Muscle of leg (tissue), 11 donors: ENCODE data around the gene PTPRN2. TPM values are rescaled to one million over a fixed set of nuclear protein-coding genes. Genes with fewer than 3 reads are reported as not detected.

Experiments
- DNase-seq: peaks from one replicate; pipeline ENCODE4 v3.0.0; 2013
- H3K27ac ChIP-seq: one replicate; pipeline ENCODE4 v1.5.1; 2013; ENCODE audit warnings: mild to moderate bottlenecking, low read length, control low read depth
- H3K27me3 ChIP-seq: one replicate; pipeline ENCODE4 v1.6.1; 2013; ENCODE audit warnings: low read length; ENCODE audit not compliant: control insufficient read depth, insufficient read depth
- H3K36me3 ChIP-seq: one replicate; pipeline ENCODE4 v1.6.1; 2013; ENCODE audit warnings: low read length; ENCODE audit not compliant: control insufficient read depth, insufficient read depth
- H3K4me1 ChIP-seq: one replicate; pipeline ENCODE4 v1.6.1; 2013; ENCODE audit warnings: low read length; ENCODE audit not compliant: control insufficient read depth, insufficient read depth
- H3K4me3 ChIP-seq: one replicate; pipeline ENCODE4 v1.5.1; 2013; ENCODE audit warnings: low read length, control low read depth
- H3K9me3 ChIP-seq: replicated peaks from 2 replicates; pipeline ENCODE4 v1.6.1; 2013; ENCODE audit warnings: low read depth, low read length; ENCODE audit not compliant: control insufficient read depth
- WGBS: methylation state at CpG from one replicate; pipeline ENCODE4 v1.1.5; 2013; ENCODE audit warnings: missing lambda C conversion rate; ENCODE audit not compliant: insufficient coverage; 5-methylcytosine and 5-hydroxymethylcytosine counted together
- polyA plus RNA-seq, 8 donors: library from polyadenylated mRNA; unstranded; fragments of 120-200 nt; gene quantifications; one replicate each; pipeline versions ENCODE4 v1.2.1 to v1.2.3, GENCODE V29; 2013; ENCODE audit warnings: inconsistent platforms in 1 of 8, low replicate concordance in 1 of 8; ENCODE audit not compliant: insufficient read length in 8 of 8, insufficient read depth in 1 of 8
- total RNA-seq: library from RNA; stranded (reverse); fragments of 120-200 nt; gene quantifications from one replicate; pipeline ENCODE4 v1.2.4, GENCODE V29; 2013

The PTPRN2 gene
- total and polyA plus RNA-seq, 9 donors, result 1.4 to 2.9 (median 2.3) TPM

- 49% methylated on average over 9 of the region's 9 CpGs for WGBS
- DNase-seq, result no peak
- no peaks in the 10 kb centered on the region for H3K9me3 ChIP-seq
- H3K36me3 ChIP-seq, result no peaks in the 10 kb centered on the region
- H3K27me3 ChIP-seq, result no peaks in the 10 kb centered on the region
- no peaks in the 10 kb centered on the region for H3K4me1 ChIP-seq
- H3K4me3 ChIP-seq, result no peak overlapping the region
- H3K27ac ChIP-seq, result no peak overlapping the region
Measured at GRCh38 chr7:157558516-157558874, 1029.1 kb downstream of the PTPRN2 start.

GRCh38 chr7:157558061-157558460 lies 1029.6 kb downstream of the PTPRN2 start:
- 84% methylated on average over 15 of the region's 17 CpGs for WGBS
- Histone ChIP-seq H3K36me3 (no peaks in the 10 kb centered on the region), H3K4me3 (no peak overlapping the region), H3K27me3 (no peaks in the 10 kb centered on the region), H3K9me3 (no peaks in the 10 kb centered on the region), H3K27ac (no peak overlapping the region), H3K4me1 (no peaks in the 10 kb centered on the region)
- DNase-seq, result no peak

- no peak for DNase-seq
- no peaks in the 10 kb centered on the region for H3K36me3 ChIP-seq
- H3K27me3 ChIP-seq, result no peaks in the 10 kb centered on the region
- no peak overlapping the region for H3K27ac ChIP-seq
- H3K4me3 ChIP-seq, result no peak overlapping the region
- 86% methylated on average over 1 of the region's 1 CpG for WGBS
- no peaks in the 10 kb centered on the region for H3K9me3 ChIP-seq
- no peaks in the 10 kb centered on the region for H3K4me1 ChIP-seq
Measured at GRCh38 chr7:157557263-157557662, 1030.4 kb downstream of the PTPRN2 start.

- Histone ChIP-seq H3K36me3 (no peaks in the 10 kb centered on the region), H3K27ac (no peak overlapping the region), H3K9me3 (no peaks in the 10 kb centered on the region), H3K4me1 (no peaks in the 10 kb centered on the region), H3K27me3 (no peaks in the 10 kb centered on the region), H3K4me3 (no peak overlapping the region)
- no peak for DNase-seq
- 85% methylated on average over 1 of the region's 1 CpG for WGBS
Measured at GRCh38 chr7:157556642-157556944, 1031.0 kb downstream of the PTPRN2 start.

GRCh38 chr7:157555944-157556641 lies 1031.5 kb downstream of the PTPRN2 start:
- no peaks in the 10 kb centered on the region for H3K4me1 ChIP-seq
- no peak for DNase-seq
- H3K27ac ChIP-seq, result no peak overlapping the region
- no peaks in the 10 kb centered on the region for H3K9me3 ChIP-seq
- WGBS, result 83% methylated on average over 10 of the region's 10 CpGs
- H3K36me3 ChIP-seq, result no peaks in the 10 kb centered on the region
- H3K4me3 ChIP-seq, result no peak overlapping the region
- H3K27me3 ChIP-seq, result no peaks in the 10 kb centered on the region

GRCh38 chr7:157555313-157555712 lies 1032.3 kb downstream of the PTPRN2 start:
- Histone ChIP-seq H3K4me3 (no peak overlapping the region), H3K36me3 (no peaks in the 10 kb centered on the region), H3K9me3 (no peaks in the 10 kb centered on the region), H3K4me1 (no peaks in the 10 kb centered on the region), H3K27ac (no peak overlapping the region), H3K27me3 (no peaks in the 10 kb centered on the region)
- 82% methylated on average over 11 of the region's 12 CpGs for WGBS
- peak; percentile 33 for DNase-seq

- Histone ChIP-seq H3K9me3 (no peaks in the 10 kb centered on the region), H3K27ac (no peak overlapping the region), H3K4me3 (no peak overlapping the region), H3K36me3 (no peaks in the 10 kb centered on the region), H3K4me1 (no peaks in the 10 kb centered on the region), H3K27me3 (no peaks in the 10 kb centered on the region)
- 82% methylated on average over 20 of the region's 28 CpGs for WGBS
- DNase-seq, result no peak
Measured at GRCh38 chr7:157554393-157555238, 1033.0 kb downstream of the PTPRN2 start.

GRCh38 chr7:157553256-157553655 lies 1034.4 kb downstream of the PTPRN2 start:
- Histone ChIP-seq H3K4me1 (no peaks in the 10 kb centered on the region), H3K9me3 (no peaks in the 10 kb centered on the region), H3K36me3 (peaks cover 2% of the 10 kb centered on the region), H3K27ac (no peak overlapping the region), H3K27me3 (no peaks in the 10 kb centered on the region), H3K4me3 (no peak overlapping the region)
- no peak for DNase-seq
- WGBS, result 80% methylated on average over 15 of the region's 18 CpGs

- WGBS, result 81% methylated on average over 13 of the region's 26 CpGs
Measured at GRCh38 chr7:157552295-157552993, 1035.2 kb downstream of the PTPRN2 start.

GRCh38 chr7:157551325-157552070 lies 1036.1 kb downstream of the PTPRN2 start:
- Histone ChIP-seq H3K9me3 (no peaks in the 10 kb centered on the region), H3K27ac (no peak overlapping the region), H3K4me3 (no peak overlapping the region), H3K27me3 (no peaks in the 10 kb centered on the region), H3K4me1 (no peaks in the 10 kb centered on the region), H3K36me3 (peaks cover 2% of the 10 kb centered on the region)
- no peak for DNase-seq
- WGBS, result 92% methylated on average over 8 of the region's 13 CpGs

More at GRCh38 chr7:157552295-157552993, 1035.2 kb downstream of the PTPRN2 start:
- H3K27ac ChIP-seq, result no peak overlapping the region
- no peaks in the 10 kb centered on the region for H3K27me3 ChIP-seq
- no peaks in the 10 kb centered on the region for H3K9me3 ChIP-seq
- DNase-seq, result no peak
- no peak overlapping the region for H3K4me3 ChIP-seq
- H3K4me1 ChIP-seq, result no peaks in the 10 kb centered on the region
- H3K36me3 ChIP-seq, result peaks cover 2% of the 10 kb centered on the region
